Dermis lymphatic vessel endothelial cell (primary cell): ENCODE results near the gene RPH3AL. TPM values are rescaled to one million over a fixed set of nuclear protein-coding genes. Genes with fewer than 3 reads are reported as not detected.

Experiments
- total RNA-seq: library from RNA; depleted of rRNA; stranded (reverse); fragments of >200 nt; gene quantifications from 2 replicates; pipeline ENCODE4 v1.2.1, GENCODE V29; 2014

RPH3AL gene, protein sequence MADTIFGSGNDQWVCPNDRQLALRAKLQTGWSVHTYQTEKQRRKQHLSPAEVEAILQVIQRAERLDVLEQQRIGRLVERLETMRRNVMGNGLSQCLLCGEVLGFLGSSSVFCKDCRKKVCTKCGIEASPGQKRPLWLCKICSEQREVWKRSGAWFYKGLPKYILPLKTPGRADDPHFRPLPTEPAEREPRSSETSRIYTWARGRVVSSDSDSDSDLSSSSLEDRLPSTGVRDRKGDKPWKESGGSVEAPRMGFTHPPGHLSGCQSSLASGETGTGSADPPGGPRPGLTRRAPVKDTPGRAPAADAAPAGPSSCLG
- total RNA-seq = 13.1 and 14.8 TPM in 2 replicates

DNA sequence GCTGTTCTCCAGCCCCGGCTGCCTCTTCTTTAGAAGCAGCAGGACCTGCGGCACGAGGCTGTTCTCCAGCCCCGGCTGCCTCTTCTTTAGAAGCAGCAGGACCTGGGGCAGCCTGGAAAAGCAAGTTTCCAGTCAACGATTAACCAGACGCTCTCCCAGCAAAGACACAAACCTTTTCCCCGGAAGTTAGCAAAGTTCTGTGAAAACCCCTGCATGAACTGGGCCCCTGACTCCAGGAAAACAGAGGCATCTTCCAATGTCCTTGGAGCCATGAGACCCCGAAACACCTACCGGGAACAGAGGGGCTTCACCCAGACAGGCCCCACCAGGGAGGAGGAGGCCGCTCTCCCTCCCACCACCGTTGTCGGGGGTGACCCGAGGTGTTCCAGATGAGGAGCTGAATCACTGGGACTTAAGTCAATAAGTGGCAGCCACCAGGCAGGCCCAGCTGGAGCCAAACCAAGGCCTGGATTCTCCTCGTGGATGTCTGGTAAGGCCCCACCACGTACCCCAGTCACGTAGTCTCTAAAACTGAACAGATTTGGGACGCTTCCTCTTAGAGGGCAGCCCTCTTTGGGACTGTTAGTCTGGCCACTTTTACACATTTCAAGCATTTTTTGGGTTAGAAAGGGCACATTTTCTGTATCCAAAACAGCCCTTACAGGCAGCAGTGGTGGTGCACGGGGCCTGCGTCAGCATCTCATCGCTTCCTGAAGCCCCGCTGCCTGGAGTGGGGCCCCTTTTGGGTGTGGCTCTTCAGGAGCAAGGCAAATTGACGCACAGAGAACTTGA is at the start of gene RPH3AL:
RPH3AL (minus strand) TSS at position 387 of the 792 bp plus-strand sequence. CDS start 25,264 bp downstream, outside the sequence.

DNA sequence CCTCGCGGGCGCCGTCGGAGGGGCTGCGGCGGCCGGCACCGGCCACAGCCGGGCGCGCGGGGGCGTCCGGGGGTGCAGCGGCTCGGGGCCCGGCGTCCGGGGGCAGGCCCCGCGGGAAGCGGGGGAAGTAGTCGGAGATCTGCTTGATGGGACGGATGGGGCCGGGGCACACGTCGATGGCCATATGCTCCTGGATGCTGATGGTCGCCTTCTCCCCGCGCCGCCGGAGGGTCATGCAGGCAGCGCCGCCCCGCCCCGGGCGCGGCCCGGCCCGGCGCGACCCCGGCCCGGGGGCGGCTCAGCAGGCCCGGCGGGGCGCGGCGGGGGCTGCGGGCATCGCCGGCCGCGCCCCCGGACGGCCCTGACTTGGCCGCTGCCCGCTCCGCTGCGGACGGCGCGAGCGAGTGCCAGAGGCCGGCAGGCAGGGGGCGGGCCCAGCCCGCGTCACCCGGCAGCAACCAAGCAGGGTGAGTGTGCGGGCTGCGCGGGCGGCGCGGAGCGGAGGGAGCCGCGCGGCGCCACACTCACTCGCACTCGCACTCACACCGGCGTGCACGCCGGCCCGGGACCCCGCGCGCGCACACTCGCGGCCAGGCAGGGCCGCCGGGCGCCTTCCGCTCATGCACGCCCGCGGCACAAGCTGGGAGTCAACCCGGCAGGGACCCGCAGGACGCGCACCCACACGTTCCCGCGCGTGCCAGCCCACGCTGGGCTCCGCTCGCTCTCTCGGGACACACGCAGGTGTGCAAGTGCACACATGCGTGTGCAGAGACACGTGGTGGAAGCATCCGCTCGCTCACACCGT is 171.2 kb downstream of the RPH3AL start, which contains the start of gene DOC2B:
DOC2B (minus strand) TSS at position 406 of the 805 bp plus-strand sequence; CDS start at position 235, 171 bp downstream.

Other genes with a start within 250 kb of the RPH3AL start
- not detected in 2 replicates for gene SCGB1C2, start 215.2 kb downstream of the RPH3AL start, total RNA-seq
- gene DOC2B, start 171.2 kb downstream of the RPH3AL start, total RNA-seq = 6.0 and 7.8 TPM in 2 replicates
- gene RFLNB, start 93.1 kb upstream of the RPH3AL start, total RNA-seq = 12.8 and 23.4 TPM in 2 replicates